HCT116 (cell line): ENCODE results near the gene EYA2. TPM values are rescaled to one million over a fixed set of nuclear protein-coding genes. Genes with fewer than 3 reads are reported as not detected.
"Not testable (repeated sequence)": the region's sequence is repeated elsewhere in the genome, so short reads cannot be mapped to it uniquely, and the experiment has no call there.

Source experiments
- ATAC-seq: fragments of 200-7000 bp; cut with Tn5 transposase; 2 replicates; pipeline ENCODE4 v1.9.1; 2020; ENCODE audit warnings: mild to moderate bottlenecking, moderate library complexity
- BruUV-seq: library from RNA; stranded (reverse); fragments of 400-500 nt; replicated peaks from 2 replicates; lab custom pipeline; 2021; lab: Mats Ljungman, UMichigan
- CTCF ChIA-PET: fragments of 300-600 bp; sonication (Branson Sonifier 250); formaldehyde crosslinking; loops from one replicate; lab custom pipeline; 2021; ENCODE audit warnings: antibody characterized with exemption; lab: Charles Lee
- POLR2A ChIA-PET: fragments of 300-600, 350-600 bp; sonication (Branson Sonifier 250); formaldehyde crosslinking; loops from one replicate; lab custom pipeline; 2021; ENCODE audit warnings: antibody characterized with exemption; lab: Charles Lee
- RAD21 ChIA-PET, 2 experiments: fragments of 300-600 bp; sonication (Branson Sonifier 250); formaldehyde crosslinking; loops; one replicate each; lab custom pipeline; 2023; ENCODE audit warnings: low total read pairs in 2 of 2; ENCODE audit not compliant: uncharacterized antibody in 2 of 2, unreplicated experiment in 2 of 2, low non-redundant PET in 1 of 2; lab: Charles Lee
- DNase-seq: peaks from one replicate; pipeline ENCODE4 v3.0.0-alpha.2; 2010; ENCODE audit warnings: low read depth, low spot score
- H2AFZ ChIP-seq: fragments of 200-600 bp; shearing (Covaris generic), sonication (generic); 2 replicates; pipeline ENCODE4 v1.6.1; 2017; ENCODE audit warnings: low read depth, mixed run types, mixed read lengths, antibody characterized with exemption, low read length; ENCODE audit not compliant: poor library complexity, severe bottlenecking
- H3K27ac ChIP-seq: 2 replicates; pipeline ENCODE4 v1.5.1; 2012; ENCODE audit warnings: low read depth, low read length
- H3K27me3 ChIP-seq: fragments of 200-600 bp; sonication (generic); 2 replicates; pipeline ENCODE4 v1.6.1; 2016; ENCODE audit warnings: mixed run types, low read length, mixed read lengths; ENCODE audit not compliant: insufficient read depth
- H3K36me3 ChIP-seq, 2 experiments: fragments of 200-500 bp in 1 of 2; fragments of 200-600 bp in 1 of 2; sonication (Bioruptor generic) in 1 of 2; sonication (generic) in 1 of 2; 2 replicates each; pipeline versions ENCODE4 v1.5.1 to v1.6.1; 2014 to 2016; ENCODE audit warnings: low read length in 2 of 2, inconsistent platforms in 1 of 2, mixed read lengths in 1 of 2, mixed run types in 1 of 2; ENCODE audit not compliant: insufficient read depth in 2 of 2, control insufficient read depth in 1 of 2
- H3K4me1 ChIP-seq, 2 experiments: fragments of 200-600 bp in 1 of 2; sonication (generic) in 1 of 2; 2 replicates each; pipeline versions ENCODE4 v1.5.1 to v1.6.1; 2012 to 2017; ENCODE audit warnings: low read length in 2 of 2, inconsistent platforms in 1 of 2, mild to moderate bottlenecking in 1 of 2, mixed read lengths in 1 of 2, mixed run types in 1 of 2, moderate library complexity in 1 of 2; ENCODE audit not compliant: insufficient read depth in 2 of 2, control insufficient read depth in 1 of 2
- H3K4me2 ChIP-seq: fragments of 200-600 bp; sonication (generic); 2 replicates; pipeline ENCODE4 v1.6.1; 2017; ENCODE audit warnings: mixed run types, low read length, mixed read lengths
- H3K4me3 ChIP-seq, 2 experiments: fragments of 200-600 bp in 1 of 2; sonication (generic) in 1 of 2; replicated peaks in 1 of 2; 2 replicates each; pipeline ENCODE4 v1.5.1; 2011 to 2016; ENCODE audit warnings: low read length in 2 of 2, control low read depth in 1 of 2, low read depth in 1 of 2, mild to moderate bottlenecking in 1 of 2, mixed read lengths in 1 of 2, mixed run types in 1 of 2
- H3K79me2 ChIP-seq: fragments of 200-600 bp; sonication (generic); 2 replicates; pipeline ENCODE4 v1.6.1; 2017; ENCODE audit warnings: mild to moderate bottlenecking, mixed run types, low read length, moderate library complexity, mixed read lengths; ENCODE audit not compliant: insufficient read depth
- H3K9ac ChIP-seq: fragments of 200-600 bp; sonication (generic); 2 replicates; pipeline ENCODE4 v1.6.1; 2016; ENCODE audit warnings: low read length, mixed read lengths
- H3K9me2 ChIP-seq: fragments of 200-600 bp; sonication (generic), shearing (Covaris generic); 2 replicates; pipeline ENCODE4 v1.6.1; 2017; ENCODE audit warnings: mixed run types, mild to moderate bottlenecking, moderate library complexity; ENCODE audit not compliant: insufficient read depth
- H3K9me3 ChIP-seq, 2 experiments: fragments of 200-500 bp in 1 of 2; fragments of 200-600 bp in 1 of 2; sonication (Bioruptor generic) in 1 of 2; sonication (generic) in 1 of 2; 2 replicates each; pipeline ENCODE4 v1.6.1; 2014 to 2017; ENCODE audit warnings: low read length in 2 of 2, mixed read lengths in 2 of 2, inconsistent platforms in 1 of 2, low read depth in 1 of 2, mild to moderate bottlenecking in 1 of 2, mixed run types in 1 of 2, moderate library complexity in 1 of 2; ENCODE audit not compliant: control insufficient read depth in 1 of 2, insufficient read depth in 1 of 2
- H4K20me1 ChIP-seq: fragments of 200-600 bp; sonication (generic), shearing (Covaris generic); 2 replicates; pipeline ENCODE4 v1.6.1; 2017; ENCODE audit warnings: mixed run types, mild to moderate bottlenecking, moderate library complexity; ENCODE audit not compliant: insufficient read depth
- EZH2phosphoT487 ChIP-seq: fragments of 200-600 bp; IDR thresholded peaks from 2 replicates; pipeline ENCODE4 v1.6.1; 2018; ENCODE audit warnings: antibody characterized with exemption, borderline replicate concordance
- RAD21 ChIP-seq: IDR thresholded peaks from 2 replicates; pipeline ENCODE4 v1.6.1; 2012; ENCODE audit warnings: low read depth, mild to moderate bottlenecking
- TCF7L2 ChIP-seq: IDR thresholded peaks from 2 replicates; pipeline ENCODE4 v1.7.0; 2011; ENCODE audit warnings: borderline replicate concordance, inconsistent platforms; ENCODE audit not compliant: insufficient read depth, insufficient read length; ENCODE audit errors: extremely low read depth
- YY1 ChIP-seq: IDR thresholded peaks from 2 replicates; pipeline ENCODE4 v1.6.1; 2011; ENCODE audit warnings: low read length, low read depth, moderate library complexity, mild to moderate bottlenecking; ENCODE audit not compliant: insufficient replicate concordance; ENCODE audit errors: extremely low read depth
- ZNF274 ChIP-seq: fragments of 200-500 bp; sonication (Bioruptor generic); IDR thresholded peaks from 2 replicates; pipeline ENCODE4 v1.6.1; 2014; ENCODE audit warnings: mild to moderate bottlenecking, low read depth, low read length, inconsistent platforms
- intact Hi-C: fragments of 100-400 bp; cut with micrococcal nuclease; formaldehyde crosslinking; loops from 2 replicates; pipeline ENCODE4 v1.10.0; 2022
- total RNA-seq: library from RNA; stranded (reverse); gene quantifications from one replicate; pipeline ENCODE4 v1.2.1, GENCODE V29; 2021; ENCODE audit not compliant: unreplicated experiment
- TF ChIP-seq, protein P1 (sequence below), 3 experiments: fragments of 200-600 bp in 1 of 3; sonication (generic) in 1 of 3; IDR thresholded peaks in 2 of 3; conservative IDR thresholded peaks in 1 of 3; 2 replicates each; pipeline ENCODE4 v1.5.1; 2012 to 2017; ENCODE audit warnings: low read depth in 2 of 3, low read length in 2 of 3, antibody characterized with exemption in 1 of 3, borderline replicate concordance in 1 of 3, control low read depth in 1 of 3, mild to moderate bottlenecking in 1 of 3, mixed read lengths in 1 of 3, mixed run types in 1 of 3, moderate library complexity in 1 of 3; ENCODE audit not compliant: insufficient read depth in 1 of 3

The EYA2 gene
- total RNA-seq, 1 experiment from 2014 or later, result not detected

- H3K4me2 ChIP-seq, result no peak overlapping the region
- no peak for ATAC-seq
- H3K9me3 ChIP-seq, result no peaks in the 10 kb centered on the region
- peaks cover 14% of the 10 kb centered on the region; the same call in 1 of the 2 replicates for H3K27me3 ChIP-seq
- intact Hi-C loops, result no loop called here
- no peak for TF ChIP-seq YY1
- TF ChIP-seq, protein P1, sequence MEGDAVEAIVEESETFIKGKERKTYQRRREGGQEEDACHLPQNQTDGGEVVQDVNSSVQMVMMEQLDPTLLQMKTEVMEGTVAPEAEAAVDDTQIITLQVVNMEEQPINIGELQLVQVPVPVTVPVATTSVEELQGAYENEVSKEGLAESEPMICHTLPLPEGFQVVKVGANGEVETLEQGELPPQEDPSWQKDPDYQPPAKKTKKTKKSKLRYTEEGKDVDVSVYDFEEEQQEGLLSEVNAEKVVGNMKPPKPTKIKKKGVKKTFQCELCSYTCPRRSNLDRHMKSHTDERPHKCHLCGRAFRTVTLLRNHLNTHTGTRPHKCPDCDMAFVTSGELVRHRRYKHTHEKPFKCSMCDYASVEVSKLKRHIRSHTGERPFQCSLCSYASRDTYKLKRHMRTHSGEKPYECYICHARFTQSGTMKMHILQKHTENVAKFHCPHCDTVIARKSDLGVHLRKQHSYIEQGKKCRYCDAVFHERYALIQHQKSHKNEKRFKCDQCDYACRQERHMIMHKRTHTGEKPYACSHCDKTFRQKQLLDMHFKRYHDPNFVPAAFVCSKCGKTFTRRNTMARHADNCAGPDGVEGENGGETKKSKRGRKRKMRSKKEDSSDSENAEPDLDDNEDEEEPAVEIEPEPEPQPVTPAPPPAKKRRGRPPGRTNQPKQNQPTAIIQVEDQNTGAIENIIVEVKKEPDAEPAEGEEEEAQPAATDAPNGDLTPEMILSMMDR (IDR thresholded peaks at IDR 0.05 in 2 of 3, conservative IDR thresholded peaks at IDR 0.05 in 1 of 3; ENCODE audit: borderline replicate concordance in 1 of 3, insufficient read depth in 1 of 3, low read depth in 2 of 3, low read length in 2 of 3), result no peak
- no peak for TF ChIP-seq TCF7L2
- no peak for TF ChIP-seq ZNF274
- TF ChIP-seq RAD21, result no peak
- no peak for TF ChIP-seq EZH2phosphoT487
- ChIA-PET POLR2A (no interaction called here), CTCF (no interaction called here), RAD21 (no interaction called here)
- BruUV-seq, result no TSS peak
- H3K27ac ChIP-seq, result no peak overlapping the region
- peaks cover 0 to 11% of the 10 kb centered on the region in 2 experiments; a peak in 2 of 4 replicates for H3K4me1 ChIP-seq
- no peaks in the 10 kb centered on the region for H3K36me3 ChIP-seq
- no peak overlapping the region for H2AFZ ChIP-seq
- H3K79me2 ChIP-seq, result no peaks in the 10 kb centered on the region
- DNase-seq, result no peak
- H3K9me2 ChIP-seq, result no peaks in the 10 kb centered on the region
- no peak overlapping the region for H3K9ac ChIP-seq
- H4K20me1 ChIP-seq, result no peaks in the 10 kb centered on the region
- no peak overlapping the region for H3K4me3 ChIP-seq
These were observed 37.1 kb downstream of the EYA2 start for GRCh38 chr20:46931699-46932098.

- POLR2A ChIA-PET, H3K9me2 ChIP-seq, H4K20me1 ChIP-seq, H3K27ac ChIP-seq, H3K9me3 ChIP-seq, RAD21 ChIA-PET, DNase-seq, H3K79me2 ChIP-seq, H2AFZ ChIP-seq, BruUV-seq, CTCF ChIA-PET, ATAC-seq, H3K9ac ChIP-seq, intact Hi-C loops, H3K36me3 ChIP-seq, H3K4me3 ChIP-seq: not testable (repeated sequence)
- Histone ChIP-seq H3K4me2 (peak overlapping the region; percentile 32; the same call in 1 of the 2 replicates), H3K4me1 (peaks cover 0 to 11% of the 10 kb centered on the region in 2 experiments; a peak in 2 of 4 replicates), H3K27me3 (peaks cover 14% of the 10 kb centered on the region; the same call in 1 of the 2 replicates)
These were observed 37.8 kb downstream of the EYA2 start for GRCh38 chr20:46932439-46932838.
